Activated B cell treated with CpG ODN at 0.5 μM for 24 hours (primary cell): Measurements from ENCODE around the gene TMEM134. TPM values are rescaled to one million over a fixed set of nuclear protein-coding genes. Genes with fewer than 3 reads are reported as not detected.

Experiments
- ATAC-seq: fragments of 200-7000 bp; cut with Tn5 transposase; one replicate; pipeline ENCODE4 v1.10.0; 2021; ENCODE audit warnings: low read depth, mild to moderate bottlenecking, moderate library complexity
- CTCF ChIA-PET: fragments of 350-600 bp; sonication (Branson Sonifier 250); formaldehyde crosslinking; loops from one replicate; lab custom pipeline; 2021; ENCODE audit warnings: antibody characterized with exemption; lab: Charles Lee
- POLR2A ChIA-PET: fragments of 350-600 bp; sonication (Branson Sonifier 250); formaldehyde crosslinking; loops from one replicate; lab custom pipeline; 2021; ENCODE audit warnings: antibody characterized with exemption; lab: Charles Lee
- DNase-seq: peaks from one replicate; pipeline ENCODE4 v3.0.0; 2022
- H3K27ac Mint-ChIP-seq: one replicate; pipeline ENCODE4 v1.8.0; 2020; ENCODE audit warnings: mixed read lengths
- H3K27me3 Mint-ChIP-seq: one replicate; pipeline ENCODE4 v1.8.0; 2021; ENCODE audit warnings: mixed read lengths
- H3K36me3 Mint-ChIP-seq: one replicate; pipeline ENCODE4 v1.8.0; 2021; ENCODE audit warnings: low read depth, mixed read lengths
- H3K4me1 Mint-ChIP-seq: one replicate; pipeline ENCODE4 v1.8.0; 2021; ENCODE audit warnings: mixed read lengths
- H3K4me3 Mint-ChIP-seq: one replicate; pipeline ENCODE4 v1.8.0; 2020; ENCODE audit warnings: mild to moderate bottlenecking, mixed read lengths
- H3K9me3 Mint-ChIP-seq: one replicate; pipeline ENCODE4 v1.8.0; 2020; ENCODE audit warnings: mixed read lengths
- intact Hi-C: fragments of 100-400 bp; cut with micrococcal nuclease; formaldehyde crosslinking; loops from one replicate; pipeline ENCODE4 v1.15.1; 2024
- total RNA-seq: library from RNA; stranded (reverse); gene quantifications from 2 replicates; pipeline ENCODE4 v1.2.3, GENCODE V29; 2022
- TF ChIP-seq, protein P1 (sequence below): fragments of 200-600 bp; IDR thresholded peaks from one replicate; pipeline ENCODE4 v1.8.0; 2022; ENCODE audit warnings: antibody characterized with exemption, mild to moderate bottlenecking

The TMEM134 gene
- total RNA-seq, 1 donor from 2014 or later: 83.5 TPM

DNA sequence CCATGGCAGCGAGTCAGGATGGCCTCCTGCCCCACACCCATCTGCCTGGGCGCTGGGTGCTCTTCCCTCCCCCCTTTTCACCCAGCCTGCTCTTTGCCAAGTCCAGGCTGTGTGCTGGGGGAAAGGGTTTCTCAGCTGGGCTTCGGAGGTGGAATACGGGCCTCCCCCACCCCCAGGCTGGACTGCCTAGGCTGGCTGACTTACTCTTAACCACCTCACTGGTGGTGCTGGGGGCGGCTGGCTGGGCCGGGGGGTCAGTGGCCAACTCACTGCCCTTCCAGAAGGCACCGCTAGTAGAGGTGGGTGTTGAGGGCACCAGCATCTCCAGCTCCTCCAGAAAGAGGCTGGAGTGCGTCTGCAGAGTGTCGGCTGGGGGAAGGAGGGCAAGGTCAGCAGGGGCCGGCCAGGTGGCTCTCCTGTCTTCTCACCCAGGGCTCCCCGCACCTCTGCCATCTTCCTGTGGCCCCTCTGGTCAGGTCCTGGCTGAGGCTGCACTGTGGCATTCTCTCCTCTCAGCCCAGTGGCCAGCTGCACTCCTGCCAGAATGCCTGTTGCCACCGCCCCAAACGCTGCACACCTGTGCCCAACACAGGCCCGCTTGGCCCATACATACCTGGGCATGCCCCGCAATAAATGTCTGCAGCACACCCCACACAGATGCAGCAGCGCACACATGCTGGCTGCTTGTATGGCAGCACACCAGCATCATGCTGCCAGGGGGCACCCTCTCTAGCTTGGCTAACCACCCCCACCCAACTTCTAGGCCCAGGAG, 26.4 kb upstream of the TMEM134 start:
- intact Hi-C loops: no loop called here
- Mint-ChIP-seq H3K27me3 (no peaks in the 10 kb centered on the region), H3K4me3 (no peak overlapping the region), H3K4me1 (no peaks in the 10 kb centered on the region), H3K36me3 (peaks cover 75% of the 10 kb centered on the region), H3K9me3 (no peaks in the 10 kb centered on the region), H3K27ac (no peak overlapping the region)
- TF ChIP-seq, protein P1, sequence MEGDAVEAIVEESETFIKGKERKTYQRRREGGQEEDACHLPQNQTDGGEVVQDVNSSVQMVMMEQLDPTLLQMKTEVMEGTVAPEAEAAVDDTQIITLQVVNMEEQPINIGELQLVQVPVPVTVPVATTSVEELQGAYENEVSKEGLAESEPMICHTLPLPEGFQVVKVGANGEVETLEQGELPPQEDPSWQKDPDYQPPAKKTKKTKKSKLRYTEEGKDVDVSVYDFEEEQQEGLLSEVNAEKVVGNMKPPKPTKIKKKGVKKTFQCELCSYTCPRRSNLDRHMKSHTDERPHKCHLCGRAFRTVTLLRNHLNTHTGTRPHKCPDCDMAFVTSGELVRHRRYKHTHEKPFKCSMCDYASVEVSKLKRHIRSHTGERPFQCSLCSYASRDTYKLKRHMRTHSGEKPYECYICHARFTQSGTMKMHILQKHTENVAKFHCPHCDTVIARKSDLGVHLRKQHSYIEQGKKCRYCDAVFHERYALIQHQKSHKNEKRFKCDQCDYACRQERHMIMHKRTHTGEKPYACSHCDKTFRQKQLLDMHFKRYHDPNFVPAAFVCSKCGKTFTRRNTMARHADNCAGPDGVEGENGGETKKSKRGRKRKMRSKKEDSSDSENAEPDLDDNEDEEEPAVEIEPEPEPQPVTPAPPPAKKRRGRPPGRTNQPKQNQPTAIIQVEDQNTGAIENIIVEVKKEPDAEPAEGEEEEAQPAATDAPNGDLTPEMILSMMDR: no peak
- ATAC-seq (no peak), DNase-seq (no peak)
- ChIA-PET CTCF (no interaction called here), POLR2A (interaction anchor here (1.5 kb wide), 1 partner anchor 13 kb away, joined by 5 read pairs; the partner anchor contains the start of gene AIP)

DNA sequence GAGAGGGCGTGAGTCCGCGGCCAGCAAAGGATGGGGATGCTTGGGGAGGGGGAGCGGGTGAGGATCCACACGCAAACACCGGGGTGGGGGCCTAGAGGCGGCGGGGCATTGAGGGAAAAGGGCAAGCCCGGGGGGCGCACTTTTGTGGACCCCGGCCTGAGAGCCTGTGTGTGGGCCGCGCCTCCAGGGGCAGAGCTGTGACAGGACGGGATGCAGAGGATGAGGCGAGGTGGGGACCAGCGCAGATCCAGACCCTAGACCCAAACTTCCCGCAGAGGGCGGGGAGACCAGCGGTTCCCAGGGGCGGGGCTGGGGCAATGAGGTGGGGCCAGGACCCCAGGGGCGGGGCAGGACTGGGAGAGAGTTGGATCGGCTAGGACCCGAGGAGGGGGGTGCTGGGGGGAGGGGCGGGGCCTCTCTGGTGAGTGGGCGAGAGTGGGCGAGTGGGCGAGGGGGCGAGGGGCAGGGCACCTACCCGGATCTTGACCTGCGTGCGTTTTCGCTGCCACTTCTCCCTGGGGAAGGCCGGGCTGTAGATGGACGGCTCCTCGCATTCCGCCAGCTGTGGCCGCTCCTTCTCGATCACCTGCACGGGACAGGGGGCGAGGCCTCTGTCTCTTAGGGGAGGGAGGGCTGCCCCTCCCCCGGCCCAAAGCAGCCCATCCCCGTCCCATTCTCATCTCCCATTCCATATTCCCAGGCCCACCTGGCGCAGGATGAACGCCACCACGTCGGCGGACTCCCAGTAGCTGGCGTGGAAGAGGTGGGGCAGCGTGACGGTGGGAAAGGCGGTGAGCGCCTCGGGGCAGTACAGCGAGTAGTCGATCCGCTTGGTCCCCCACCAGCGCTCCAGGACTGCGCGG, 25.6 kb upstream of the TMEM134 start:
- H3K9me3 Mint-ChIP-seq: no peaks in the 10 kb centered on the region
- intact Hi-C loops: no loop called here
- no peak overlapping the region for H3K4me3 Mint-ChIP-seq
- no peaks in the 10 kb centered on the region for H3K27me3 Mint-ChIP-seq
- TF ChIP-seq, protein P1: no peak
- CTCF ChIA-PET: no interaction called here
- POLR2A ChIA-PET: interaction anchor here (0.6 to 1.5 kb wide), 2 partner anchors 12 to 51 kb away, joined by 5 to 9 read pairs; partner anchors contain the start of gene AIP
- no peak overlapping the region for H3K27ac Mint-ChIP-seq
- no peak for DNase-seq
- peaks cover 80% of the 10 kb centered on the region for H3K36me3 Mint-ChIP-seq
- ATAC-seq: no peak
- H3K4me1 Mint-ChIP-seq: no peaks in the 10 kb centered on the region

DNA sequence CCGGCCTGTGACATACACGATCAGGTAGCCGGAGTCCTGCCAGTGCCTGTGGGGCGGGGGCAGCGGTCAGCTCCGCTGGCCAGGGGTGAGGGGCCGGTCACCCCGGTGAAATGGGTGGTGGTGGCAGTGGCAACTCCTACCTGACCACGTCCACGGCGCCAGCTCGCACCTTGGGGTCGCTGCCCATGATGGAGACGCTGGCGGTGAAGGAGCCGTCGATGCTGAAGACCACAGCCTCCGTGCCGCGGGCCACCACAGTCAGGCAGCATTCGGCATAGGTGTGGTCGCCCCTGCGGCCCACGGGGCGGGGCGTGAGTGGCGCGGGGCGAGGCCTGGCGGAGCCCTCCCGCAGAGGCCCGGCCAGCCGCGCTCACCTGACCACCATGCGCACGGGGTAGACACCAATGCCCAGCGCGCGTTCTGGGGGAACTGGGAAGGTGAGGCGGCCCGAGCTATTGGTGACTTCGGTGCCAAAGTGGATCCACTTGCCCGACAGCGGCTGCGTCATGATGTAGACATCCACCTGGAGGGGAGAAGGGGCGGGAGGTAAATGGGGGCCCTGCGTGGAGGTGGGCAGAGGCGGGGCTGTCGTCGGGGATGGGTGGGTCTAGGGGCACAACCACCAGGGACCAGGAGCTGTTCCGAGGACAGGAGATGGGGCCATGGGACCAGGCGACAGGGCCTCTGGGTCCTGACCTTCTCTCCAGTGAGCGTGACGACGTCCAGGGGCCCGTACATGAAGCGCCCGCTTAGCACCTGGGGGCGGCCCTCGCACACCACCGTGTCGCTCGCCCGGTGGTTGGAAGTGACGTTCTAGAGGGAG, 24.7 kb upstream of the TMEM134 start:
- intact Hi-C loops: no loop called here
- TF ChIP-seq, protein P1: no peak
- Mint-ChIP-seq H3K36me3 (peaks cover 82% of the 10 kb centered on the region), H3K27ac (no peak overlapping the region), H3K27me3 (no peaks in the 10 kb centered on the region), H3K4me3 (no peak overlapping the region), H3K9me3 (no peaks in the 10 kb centered on the region), H3K4me1 (no peaks in the 10 kb centered on the region)
- CTCF ChIA-PET: no interaction called here
- no peak for ATAC-seq
- POLR2A ChIA-PET: interaction anchor here (0.6 to 1.5 kb wide), 5 partner anchors 11 to 131 kb away, joined by 3 to 9 read pairs (median 5); partner anchors contain the start of gene AIP
- no peak for DNase-seq

DNA sequence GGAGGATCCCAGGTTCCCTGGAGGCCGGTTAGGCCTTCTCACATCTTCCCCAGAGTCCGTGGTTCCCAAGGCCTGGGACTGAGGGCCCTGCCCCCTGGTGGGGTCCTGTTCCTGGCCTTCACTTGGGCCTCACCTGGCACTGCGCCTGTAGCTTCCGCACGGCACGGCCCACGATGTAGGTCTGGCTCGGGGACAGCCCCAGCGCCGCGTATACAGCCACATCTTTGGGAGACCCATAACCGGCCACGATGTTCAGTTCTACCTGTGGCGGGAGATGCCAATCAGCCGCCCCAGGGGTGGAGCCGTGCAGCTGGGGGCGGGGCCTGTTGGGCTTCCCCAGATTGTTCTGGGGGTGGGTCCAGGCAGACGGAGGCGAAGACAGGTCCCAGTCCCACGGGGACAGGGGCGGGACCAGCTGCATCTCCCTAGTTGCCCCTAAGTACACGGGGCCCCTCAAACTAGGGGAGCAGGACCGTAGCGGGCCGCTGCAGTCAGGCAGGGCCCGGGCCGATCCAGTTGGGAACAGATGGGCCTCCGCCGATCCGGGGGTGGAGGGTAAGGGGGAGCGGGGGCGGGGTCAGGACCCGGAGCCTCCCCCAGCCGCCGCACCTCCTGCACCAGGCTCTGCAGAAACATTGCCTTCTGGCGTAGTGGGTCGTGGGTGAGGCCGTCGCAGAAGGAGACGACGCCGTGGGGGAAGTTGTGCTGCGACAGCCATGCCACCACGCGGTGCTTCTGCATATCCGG, 23.9 kb upstream of the TMEM134 start:
- Mint-ChIP-seq H3K27ac (no peak overlapping the region), H3K9me3 (no peaks in the 10 kb centered on the region)

More for the DNA sequence above, 23.9 kb upstream of the TMEM134 start:
- peaks cover 4% of the 10 kb centered on the region for H3K4me1 Mint-ChIP-seq
- ChIA-PET POLR2A (interaction anchor here (0.6 to 1.8 kb wide), 6 partner anchors 12 to 130 kb away, joined by 3 to 8 read pairs (median 3); partner anchors contain the start of gene PITPNM1), CTCF (no interaction called here)
- DNase-seq (no peak), ATAC-seq (peak; percentile 36)
- H3K36me3 Mint-ChIP-seq: peaks cover 82% of the 10 kb centered on the region
- TF ChIP-seq, protein P1: no peak
- intact Hi-C loops: no loop called here
- no peak overlapping the region for H3K4me3 Mint-ChIP-seq
- no peaks in the 10 kb centered on the region for H3K27me3 Mint-ChIP-seq
